OCI-LY3 (cell line): ENCODE results near the gene STK39.

Source experiments
- EZH2phosphoT487 ChIP-seq: fragments of 200-600 bp; shearing (Covaris generic); IDR thresholded peaks from 2 replicates; pipeline ENCODE4 v1.6.1; 2018; ENCODE audit warnings: antibody characterized with exemption, mixed run types, low read depth
- TF ChIP-seq, protein P1 (sequence below): fragments of 200-600, 300-600 bp; sonication (generic); IDR thresholded peaks from 2 replicates; pipeline ENCODE4 v1.5.1; 2014; ENCODE audit warnings: antibody characterized with exemption, low read length, low read depth

DNA sequence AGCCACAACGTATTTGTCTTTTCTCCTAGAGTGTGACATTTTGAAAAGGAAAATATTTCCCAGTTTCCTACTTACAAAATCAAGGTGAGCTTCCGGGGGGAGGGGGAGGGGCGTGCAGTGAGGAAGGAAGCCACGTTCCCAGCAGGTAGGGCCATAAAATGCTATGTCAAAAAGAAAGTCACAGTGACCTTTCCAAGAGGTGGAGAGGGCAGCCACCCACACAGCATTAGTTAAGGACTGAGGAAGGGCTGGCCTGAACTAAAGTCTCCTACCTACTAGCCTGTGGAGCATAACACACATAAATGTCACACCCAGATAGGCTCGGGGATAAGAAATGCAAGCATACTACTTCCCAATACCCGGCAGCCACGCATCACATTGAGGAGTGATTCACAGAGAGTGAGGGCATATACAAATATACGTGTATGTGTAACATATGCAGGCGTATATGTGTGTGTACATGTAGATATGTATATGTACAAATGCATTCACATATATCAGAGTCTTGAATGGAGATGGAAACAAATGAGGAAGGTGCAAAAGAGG is 191.1 kb downstream of the STK39 start:
- TF ChIP-seq, protein P1, sequence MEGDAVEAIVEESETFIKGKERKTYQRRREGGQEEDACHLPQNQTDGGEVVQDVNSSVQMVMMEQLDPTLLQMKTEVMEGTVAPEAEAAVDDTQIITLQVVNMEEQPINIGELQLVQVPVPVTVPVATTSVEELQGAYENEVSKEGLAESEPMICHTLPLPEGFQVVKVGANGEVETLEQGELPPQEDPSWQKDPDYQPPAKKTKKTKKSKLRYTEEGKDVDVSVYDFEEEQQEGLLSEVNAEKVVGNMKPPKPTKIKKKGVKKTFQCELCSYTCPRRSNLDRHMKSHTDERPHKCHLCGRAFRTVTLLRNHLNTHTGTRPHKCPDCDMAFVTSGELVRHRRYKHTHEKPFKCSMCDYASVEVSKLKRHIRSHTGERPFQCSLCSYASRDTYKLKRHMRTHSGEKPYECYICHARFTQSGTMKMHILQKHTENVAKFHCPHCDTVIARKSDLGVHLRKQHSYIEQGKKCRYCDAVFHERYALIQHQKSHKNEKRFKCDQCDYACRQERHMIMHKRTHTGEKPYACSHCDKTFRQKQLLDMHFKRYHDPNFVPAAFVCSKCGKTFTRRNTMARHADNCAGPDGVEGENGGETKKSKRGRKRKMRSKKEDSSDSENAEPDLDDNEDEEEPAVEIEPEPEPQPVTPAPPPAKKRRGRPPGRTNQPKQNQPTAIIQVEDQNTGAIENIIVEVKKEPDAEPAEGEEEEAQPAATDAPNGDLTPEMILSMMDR: no peak
- no peak for TF ChIP-seq EZH2phosphoT487
